ENCODE results near the gene TLNRD1. TPM values are rescaled to one million over a fixed set of nuclear protein-coding genes. Genes with fewer than 3 reads are reported as not detected.
"Not testable (repeated sequence)": the region's sequence is repeated elsewhere in the genome, so short reads cannot be mapped to it uniquely, and the experiment has no call there.

The TLNRD1 gene
- total and polyA plus RNA-seq, 2 experiments from 2014 or later = 14.4 to 41.8 TPM

GRCh38 chr15:80957556-80957955, 43.2 kb upstream of the TLNRD1 start:
- no peaks in the 10 kb centered on the region for H3K27me3 ChIP-seq
- no peak for DNase-seq (ENCODE audit: low read depth in 1 of 2, low spot score in 1 of 2)
- TF ChIP-seq CTCF (IDR thresholded peaks at IDR 0.05; ENCODE audit: low read depth, low read length) = no peak
- H3K4me3 ChIP-seq = no peak overlapping the region
- no peaks in the 10 kb centered on the region for H3K4me1 ChIP-seq (ENCODE audit: low read depth)
- no peaks in the 10 kb centered on the region for H3K9me3 ChIP-seq (ENCODE audit: low read depth)
- H3K36me3 ChIP-seq = no peaks in the 10 kb centered on the region
- no peak overlapping the region for H3K27ac ChIP-seq

GRCh38 chr15:80957976-80958375, 42.7 kb upstream of the TLNRD1 start:
- H3K9me3 ChIP-seq (ENCODE audit: low read depth) = no peaks in the 10 kb centered on the region
- no peak for TF ChIP-seq CTCF (IDR thresholded peaks at IDR 0.05; ENCODE audit: low read depth, low read length)
- no peaks in the 10 kb centered on the region for H3K4me1 ChIP-seq (ENCODE audit: low read depth)
- H3K27me3 ChIP-seq = no peaks in the 10 kb centered on the region
- H3K4me3 ChIP-seq = no peak overlapping the region
- H3K36me3 ChIP-seq = no peaks in the 10 kb centered on the region
- no peak for DNase-seq (ENCODE audit: low read depth in 1 of 2, low spot score in 1 of 2)
- H3K27ac ChIP-seq = no peak overlapping the region

- no peaks in the 10 kb centered on the region for H3K4me1 ChIP-seq (ENCODE audit: low read depth)
- no peaks in the 10 kb centered on the region for H3K36me3 ChIP-seq
- H3K27me3 ChIP-seq = no peaks in the 10 kb centered on the region
- DNase-seq (ENCODE audit: low read depth in 1 of 2, low spot score in 1 of 2) = no peak
- no peak overlapping the region for H3K4me3 ChIP-seq
- H3K9me3 ChIP-seq (ENCODE audit: low read depth) = no peaks in the 10 kb centered on the region
- TF ChIP-seq CTCF (IDR thresholded peaks at IDR 0.05; ENCODE audit: low read depth, low read length) = no peak
- no peak overlapping the region for H3K27ac ChIP-seq
These were observed 41.8 kb upstream of the TLNRD1 start for GRCh38 chr15:80958818-80959495.

GRCh38 chr15:80965454-80965853, 35.3 kb upstream of the TLNRD1 start:
- DNase-seq (ENCODE audit: low read depth in 1 of 2, low spot score in 1 of 2); H3K9me3 ChIP-seq (ENCODE audit: low read depth); H3K27me3 ChIP-seq; H3K36me3 ChIP-seq; H3K4me1 ChIP-seq (ENCODE audit: low read depth); H3K27ac ChIP-seq; H3K4me3 ChIP-seq: not testable (repeated sequence)

GRCh38 chr15:80966431-80967197, 34.1 kb upstream of the TLNRD1 start:
- Histone ChIP-seq H3K27ac (no peak overlapping the region), H3K27me3 (no peaks in the 10 kb centered on the region), H3K4me3 (no peak overlapping the region), H3K9me3 (ENCODE audit: low read depth) (no peaks in the 10 kb centered on the region), H3K36me3 (no peaks in the 10 kb centered on the region), H3K4me1 (ENCODE audit: low read depth) (peaks cover 3% of the 10 kb centered on the region)
- TF ChIP-seq CTCF (IDR thresholded peaks at IDR 0.05; ENCODE audit: low read depth, low read length) = no peak
- no peak for DNase-seq (ENCODE audit: low read depth in 1 of 2, low spot score in 1 of 2)

- Histone ChIP-seq H3K9me3 (ENCODE audit: low read depth) (no peaks in the 10 kb centered on the region), H3K27me3 (no peaks in the 10 kb centered on the region), H3K4me1 (ENCODE audit: low read depth) (peaks cover 3% of the 10 kb centered on the region), H3K4me3 (no peak overlapping the region), H3K27ac (no peak overlapping the region), H3K36me3 (no peaks in the 10 kb centered on the region)
- DNase-seq (ENCODE audit: low read depth in 1 of 2, low spot score in 1 of 2) = peak; percentile 76 to 85
- TF ChIP-seq CTCF (IDR thresholded peaks at IDR 0.05; ENCODE audit: low read depth, low read length) = no peak
These were observed 33.3 kb upstream of the TLNRD1 start for GRCh38 chr15:80967451-80967850.
